Measurements from ENCODE around the gene CRTAC1. TPM values are rescaled to one million over a fixed set of nuclear protein-coding genes. Genes with fewer than 3 reads are reported as not detected.

CRTAC1 gene
- polyA plus RNA-seq, 1 experiment: not detected

DNA sequence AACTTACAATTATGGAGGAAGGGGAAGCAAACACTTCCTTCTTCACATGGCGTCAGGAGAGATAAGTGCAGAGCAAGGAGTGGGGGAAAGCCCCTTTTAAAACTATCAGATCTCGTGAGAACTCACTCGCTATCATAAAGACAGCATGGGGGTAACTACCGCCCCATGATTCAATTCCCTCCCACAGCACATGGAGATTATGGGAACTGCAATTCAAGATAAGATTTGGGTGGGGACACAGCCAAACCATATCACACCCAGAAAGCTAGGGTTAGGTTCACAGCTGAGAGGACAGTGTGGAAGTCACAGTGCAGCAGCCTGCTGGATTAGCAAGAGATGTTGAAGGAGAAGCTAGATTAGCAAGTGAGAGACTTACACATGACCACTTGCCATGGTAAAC lies 81.6 kb downstream of the CRTAC1 start:
- Histone ChIP-seq H3K9me3 (ENCODE audit: control insufficient read depth, insufficient read depth, low read length) (no peaks in the 10 kb centered on the region), H3K27me3 (ENCODE audit: control insufficient read depth, insufficient read depth, low read length) (peaks cover 3% of the 10 kb centered on the region), H3K27ac (ENCODE audit: low read depth, low read length) (no peak overlapping the region), H3K4me3 (ENCODE audit: low read depth, low read length) (no peak overlapping the region)
- no peak for DNase-seq (ENCODE audit: low read depth, low spot score)
- TF ChIP-seq, protein P1, sequence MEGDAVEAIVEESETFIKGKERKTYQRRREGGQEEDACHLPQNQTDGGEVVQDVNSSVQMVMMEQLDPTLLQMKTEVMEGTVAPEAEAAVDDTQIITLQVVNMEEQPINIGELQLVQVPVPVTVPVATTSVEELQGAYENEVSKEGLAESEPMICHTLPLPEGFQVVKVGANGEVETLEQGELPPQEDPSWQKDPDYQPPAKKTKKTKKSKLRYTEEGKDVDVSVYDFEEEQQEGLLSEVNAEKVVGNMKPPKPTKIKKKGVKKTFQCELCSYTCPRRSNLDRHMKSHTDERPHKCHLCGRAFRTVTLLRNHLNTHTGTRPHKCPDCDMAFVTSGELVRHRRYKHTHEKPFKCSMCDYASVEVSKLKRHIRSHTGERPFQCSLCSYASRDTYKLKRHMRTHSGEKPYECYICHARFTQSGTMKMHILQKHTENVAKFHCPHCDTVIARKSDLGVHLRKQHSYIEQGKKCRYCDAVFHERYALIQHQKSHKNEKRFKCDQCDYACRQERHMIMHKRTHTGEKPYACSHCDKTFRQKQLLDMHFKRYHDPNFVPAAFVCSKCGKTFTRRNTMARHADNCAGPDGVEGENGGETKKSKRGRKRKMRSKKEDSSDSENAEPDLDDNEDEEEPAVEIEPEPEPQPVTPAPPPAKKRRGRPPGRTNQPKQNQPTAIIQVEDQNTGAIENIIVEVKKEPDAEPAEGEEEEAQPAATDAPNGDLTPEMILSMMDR (IDR thresholded peaks at IDR 0.05; ENCODE audit: low read depth, low read length): no peak
- CTCF ChIA-PET: no interaction called here
- POLR2A ChIA-PET: no interaction called here

DNA sequence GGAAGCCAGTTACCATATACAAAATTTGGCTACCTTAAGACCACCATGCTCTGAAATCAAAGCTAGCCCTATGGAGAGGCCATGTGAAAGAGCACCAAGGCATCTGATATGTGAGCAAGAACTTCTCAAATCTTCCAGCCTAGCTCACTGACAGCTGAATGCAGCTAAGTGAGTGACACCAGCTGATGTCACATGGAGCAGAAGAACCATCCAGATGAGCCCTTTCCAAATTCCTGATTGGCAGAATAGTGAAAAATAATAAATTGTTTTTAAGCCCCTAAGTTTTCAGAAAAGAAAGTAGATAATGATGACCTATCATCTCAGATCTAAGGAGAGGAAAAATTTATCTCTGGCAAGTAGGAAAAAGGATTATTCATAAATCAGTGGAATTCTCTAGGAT lies 85.6 kb downstream of the CRTAC1 start:
- no peak overlapping the region for H3K27ac ChIP-seq (ENCODE audit: low read depth, low read length)
- no peaks in the 10 kb centered on the region for H3K27me3 ChIP-seq (ENCODE audit: control insufficient read depth, insufficient read depth, low read length)
- ChIA-PET CTCF (no interaction called here), POLR2A (no interaction called here)
- TF ChIP-seq, protein P1 (IDR thresholded peaks at IDR 0.05; ENCODE audit: low read depth, low read length): no peak
- no peaks in the 10 kb centered on the region for H3K9me3 ChIP-seq (ENCODE audit: control insufficient read depth, insufficient read depth, low read length)
- no peak for DNase-seq (ENCODE audit: low read depth, low spot score)
- H3K4me3 ChIP-seq (ENCODE audit: low read depth, low read length): no peak overlapping the region

DNA sequence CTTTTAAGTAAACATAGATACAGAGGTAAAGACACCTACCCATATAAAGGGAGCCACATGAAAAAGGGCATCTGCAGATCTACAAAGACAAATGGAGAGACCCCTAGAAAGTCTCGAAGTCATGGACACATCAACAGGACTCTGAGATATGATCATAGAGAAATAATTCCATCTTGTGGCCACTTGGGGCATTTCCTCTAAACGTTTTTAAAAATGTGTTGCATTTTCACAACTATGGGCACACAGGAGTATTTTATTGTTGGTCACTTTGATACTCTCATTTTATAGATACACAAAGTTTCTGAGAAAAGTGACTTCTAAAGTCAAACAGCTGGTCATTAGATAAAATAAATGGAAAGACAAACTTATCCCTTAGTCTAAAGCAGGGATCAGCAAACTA lies 87.1 kb downstream of the CRTAC1 start:
- H3K9me3 ChIP-seq (ENCODE audit: control insufficient read depth, insufficient read depth, low read length): no peaks in the 10 kb centered on the region
- H3K27ac ChIP-seq (ENCODE audit: low read depth, low read length): no peak overlapping the region
- H3K27me3 ChIP-seq (ENCODE audit: control insufficient read depth, insufficient read depth, low read length): no peaks in the 10 kb centered on the region
- TF ChIP-seq, protein P1 (IDR thresholded peaks at IDR 0.05; ENCODE audit: low read depth, low read length): no peak
- POLR2A ChIA-PET: no interaction called here
- DNase-seq (ENCODE audit: low read depth, low spot score): no peak
- CTCF ChIA-PET: no interaction called here
- H3K4me3 ChIP-seq (ENCODE audit: low read depth, low read length): no peak overlapping the region

DNA sequence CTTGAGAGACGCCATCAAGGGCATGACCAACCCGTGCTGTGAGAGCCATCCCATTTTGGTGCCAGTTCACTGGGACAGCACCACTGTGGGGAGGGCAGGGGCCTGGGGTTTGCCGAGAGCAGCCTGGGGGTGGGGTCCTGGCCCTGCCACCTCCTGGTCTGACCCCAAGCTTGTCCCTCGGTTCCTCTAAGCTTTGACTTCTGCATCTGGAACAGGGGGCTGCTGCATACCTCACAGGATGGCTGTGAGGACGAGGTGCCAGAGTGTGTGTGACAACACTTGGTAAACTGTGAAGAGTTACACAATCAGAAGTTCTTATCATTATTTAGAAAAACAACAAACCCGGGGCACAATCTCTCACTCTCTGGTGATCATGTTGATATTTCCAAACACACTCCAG lies 89.9 kb downstream of the CRTAC1 start:
- H3K4me3 ChIP-seq (ENCODE audit: low read depth, low read length): no peak overlapping the region
- CTCF ChIA-PET: no interaction called here
- POLR2A ChIA-PET: no interaction called here
- no peak overlapping the region for H3K27ac ChIP-seq (ENCODE audit: low read depth, low read length)
- no peak for DNase-seq (ENCODE audit: low read depth, low spot score)
- no peaks in the 10 kb centered on the region for H3K27me3 ChIP-seq (ENCODE audit: control insufficient read depth, insufficient read depth, low read length)
- TF ChIP-seq, protein P1 (IDR thresholded peaks at IDR 0.05; ENCODE audit: low read depth, low read length): no peak
- no peaks in the 10 kb centered on the region for H3K9me3 ChIP-seq (ENCODE audit: control insufficient read depth, insufficient read depth, low read length)

DNA sequence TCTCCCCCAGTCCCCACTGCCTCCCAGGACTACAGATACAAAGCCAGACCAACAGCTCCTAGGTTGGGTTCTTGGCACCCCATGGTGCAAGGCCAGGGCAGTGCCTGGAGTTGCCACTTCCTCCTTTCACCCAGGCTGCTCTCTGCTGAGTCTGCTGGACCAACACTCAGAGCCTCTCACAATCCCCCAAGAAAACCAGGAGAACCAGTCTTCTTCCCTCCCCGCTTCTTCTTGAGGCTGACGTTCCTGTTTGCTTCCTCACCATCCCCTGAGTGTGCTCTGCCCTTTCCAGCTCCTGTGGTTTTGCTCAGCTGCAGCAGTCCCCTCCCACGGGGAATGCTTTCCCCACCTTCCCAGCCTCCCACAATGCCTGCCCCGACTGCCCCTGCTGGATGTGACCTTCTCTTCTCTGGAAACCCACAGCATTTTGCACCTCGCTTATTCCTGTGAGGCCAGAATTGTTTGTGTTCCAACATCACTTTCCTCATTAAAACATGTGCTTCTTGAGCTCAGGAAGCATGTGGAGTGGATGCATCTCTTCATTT lies 90.9 kb downstream of the CRTAC1 start:
- TF ChIP-seq, protein P1 (IDR thresholded peaks at IDR 0.05; ENCODE audit: low read depth, low read length): no peak

More for the DNA sequence above, 90.9 kb downstream of the CRTAC1 start:
- H3K27me3 ChIP-seq (ENCODE audit: control insufficient read depth, insufficient read depth, low read length): no peaks in the 10 kb centered on the region
- H3K4me3 ChIP-seq (ENCODE audit: low read depth, low read length): no peak overlapping the region
- H3K9me3 ChIP-seq (ENCODE audit: control insufficient read depth, insufficient read depth, low read length): no peaks in the 10 kb centered on the region
- no peak overlapping the region for H3K27ac ChIP-seq (ENCODE audit: low read depth, low read length)
- CTCF ChIA-PET: no interaction called here
- POLR2A ChIA-PET: no interaction called here
- no peak for DNase-seq (ENCODE audit: low read depth, low spot score)
